HG03064 (cell line): ENCODE results near the gene CRIM1.

Experiments used
- ATAC-seq: cut with Tn5 transposase; IDR thresholded peaks from one replicate; pipeline ENCODE4 v1.9.1; 2021; ENCODE audit warnings: low read depth; ENCODE audit not compliant: unreplicated experiment

Gene CRIM1

GRCh38 chr2:36507408-36507812, 151.8 kb downstream of the CRIM1 start:
- ATAC-seq, result peak; percentile 95

- no peak for ATAC-seq
These were observed 153.5 kb downstream of the CRIM1 start for GRCh38 chr2:36509075-36509474.

GRCh38 chr2:36511858-36512603, 156.5 kb downstream of the CRIM1 start:
- no peak for ATAC-seq

GRCh38 chr2:36512705-36513104, 157.1 kb downstream of the CRIM1 start:
- no peak for ATAC-seq

- no peak for ATAC-seq
These were observed 158.1 kb downstream of the CRIM1 start for GRCh38 chr2:36513661-36514060.

- no peak for ATAC-seq
These were observed 160.0 kb downstream of the CRIM1 start for GRCh38 chr2:36515538-36515937.

- ATAC-seq, result no peak
These were observed 160.7 kb downstream of the CRIM1 start for GRCh38 chr2:36516136-36516870.

GRCh38 chr2:36520431-36520830, 164.9 kb downstream of the CRIM1 start:
- ATAC-seq, result no peak

- ATAC-seq, result no peak
These were observed 167.6 kb downstream of the CRIM1 start for GRCh38 chr2:36523153-36523552.

- no peak for ATAC-seq
These were observed 169.7 kb downstream of the CRIM1 start for GRCh38 chr2:36525245-36525644.

GRCh38 chr2:36526226-36526625, 170.6 kb downstream of the CRIM1 start:
- ATAC-seq, result no peak

GRCh38 chr2:36528274-36528673, 172.7 kb downstream of the CRIM1 start:
- ATAC-seq, result peak; percentile 72

GRCh38 chr2:36528766-36529392, 173.3 kb downstream of the CRIM1 start:
- ATAC-seq, result peak; percentile 7

GRCh38 chr2:36530178-36530982, 174.8 kb downstream of the CRIM1 start:
- ATAC-seq, result peak; percentile 76

- ATAC-seq, result no peak
These were observed 175.4 kb downstream of the CRIM1 start for GRCh38 chr2:36530983-36531354.

GRCh38 chr2:36534275-36534799, 178.8 kb downstream of the CRIM1 start:
- ATAC-seq, result no peak

GRCh38 chr2:36535099-36535498, 179.5 kb downstream of the CRIM1 start:
- no peak for ATAC-seq

GRCh38 chr2:36536776-36537175, 181.2 kb downstream of the CRIM1 start:
- ATAC-seq, result no peak

- ATAC-seq, result no peak
These were observed 182.8 kb downstream of the CRIM1 start for GRCh38 chr2:36538335-36538734.

GRCh38 chr2:36539631-36540030, 184.1 kb downstream of the CRIM1 start:
- peak; percentile 73 for ATAC-seq
